OCI-LY1 (cell line): ENCODE data around the gene LBX1.

ENCODE experiments used
- H2AFZ ChIP-seq: fragments of 200-600 bp; sonication (generic), shearing (Covaris generic); 2 replicates; pipeline ENCODE4 v1.6.0; 2014; ENCODE audit warnings: antibody characterized with exemption, mild to moderate bottlenecking, low read length
- H3F3A ChIP-seq: fragments of 200-600 bp; sonication (generic), shearing (Covaris generic); 2 replicates; pipeline ENCODE4 v1.6.0; 2014; ENCODE audit warnings: mild to moderate bottlenecking, antibody characterized with exemption, low read length, moderate library complexity; ENCODE audit not compliant: insufficient read depth
- H3K27ac ChIP-seq: fragments of 200-600 bp; sonication (generic); 2 replicates; pipeline ENCODE4 v1.5.1; 2014; ENCODE audit warnings: low read length, mixed run types, mild to moderate bottlenecking, low read depth; ENCODE audit not compliant: poor library complexity, severe bottlenecking
- H3K27me3 ChIP-seq: fragments of 200-600 bp; sonication (generic); 2 replicates; pipeline ENCODE4 v1.6.0; 2014; ENCODE audit warnings: antibody characterized with exemption, mild to moderate bottlenecking, low read length, moderate library complexity; ENCODE audit not compliant: insufficient read depth
- H3K36me3 ChIP-seq: fragments of 200-600 bp; sonication (generic); 2 replicates; pipeline ENCODE4 v1.6.1; 2014; ENCODE audit warnings: mild to moderate bottlenecking, antibody characterized with exemption, low read length, moderate library complexity, mixed read lengths; ENCODE audit not compliant: insufficient read depth
- H3K4me1 ChIP-seq: fragments of 200-600 bp; sonication (generic); 2 replicates; pipeline ENCODE4 v1.5.1; 2014; ENCODE audit warnings: mild to moderate bottlenecking, low read length, moderate library complexity; ENCODE audit not compliant: insufficient read depth, severe bottlenecking
- H3K4me2 ChIP-seq: fragments of 200-600 bp; sonication (generic), shearing (Covaris generic); 2 replicates; pipeline ENCODE4 v1.6.1; 2014; ENCODE audit warnings: low read length
- H3K4me3 ChIP-seq: fragments of 200-600 bp; sonication (generic); 2 replicates; pipeline ENCODE4 v1.5.1; 2014; ENCODE audit warnings: low read length, low read depth, mild to moderate bottlenecking, mixed read lengths; ENCODE audit not compliant: poor library complexity, severe bottlenecking
- H3K79me2 ChIP-seq: fragments of 200-600 bp; shearing (Covaris generic); 2 replicates; pipeline ENCODE4 v1.6.1; 2016; ENCODE audit warnings: mixed run types, low read length, mixed read lengths; ENCODE audit not compliant: insufficient read depth
- H3K9ac ChIP-seq: fragments of 200-600 bp; sonication (generic), shearing (Covaris generic); 2 replicates; pipeline ENCODE4 v1.6.1; 2014; ENCODE audit warnings: mild to moderate bottlenecking, low read length, mixed read lengths
- H3K9me2 ChIP-seq: fragments of 200-600 bp; sonication (generic), shearing (Covaris generic); 2 replicates; pipeline ENCODE4 v1.6.1; 2014; ENCODE audit warnings: low read depth, mild to moderate bottlenecking, low read length, mixed read lengths
- H3K9me3 ChIP-seq: fragments of 200-600 bp; shearing (Covaris generic); 2 replicates; pipeline ENCODE4 v1.6.1; 2014; ENCODE audit warnings: low read length, mixed read lengths
- H4K20me1 ChIP-seq: fragments of 200-600 bp; sonication (generic), shearing (Covaris generic); 2 replicates; pipeline ENCODE4 v1.6.0; 2016; ENCODE audit warnings: mild to moderate bottlenecking, low read length; ENCODE audit not compliant: insufficient read depth
- CTCF ChIP-seq: fragments of 200-600 bp; sonication (generic), shearing (Covaris generic); IDR thresholded peaks from 2 replicates; pipeline ENCODE4 v1.5.1; 2017; ENCODE audit warnings: mild to moderate bottlenecking, antibody characterized with exemption, low read length, moderate library complexity, mixed read lengths
- EZH2 ChIP-seq: fragments of 200-600 bp; sonication (generic), shearing (Covaris generic); IDR thresholded peaks from 2 replicates; pipeline ENCODE4 v1.8.0; 2017; ENCODE audit warnings: borderline replicate concordance, mixed run types, mild to moderate bottlenecking, antibody characterized with exemption, low read length, moderate library complexity, mixed read lengths

Gene LBX1

DNA sequence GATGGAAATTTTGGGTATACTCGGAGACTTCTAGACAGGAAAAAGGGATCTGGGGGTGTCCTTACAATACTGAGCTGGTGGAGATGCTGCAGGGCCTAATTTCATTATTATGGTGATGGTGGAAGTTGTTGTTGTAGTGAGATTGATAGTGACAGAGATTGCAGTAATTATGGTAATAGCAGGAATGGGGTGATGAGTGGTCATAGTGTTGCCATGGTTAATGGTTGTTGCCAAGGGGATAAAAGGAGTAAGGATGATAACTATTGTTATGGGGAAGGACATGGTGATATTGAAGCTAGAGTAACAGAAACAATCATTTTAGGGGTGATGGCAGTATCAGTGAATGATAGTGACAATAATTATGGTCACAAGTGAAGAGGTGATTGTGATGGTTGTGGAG lies 27.1 kb upstream of the LBX1 start:
- no peaks in the 10 kb centered on the region for H3K4me1 ChIP-seq
- H3K79me2 ChIP-seq, result no peaks in the 10 kb centered on the region
- H3K27me3 ChIP-seq, result no peaks in the 10 kb centered on the region
- no peak overlapping the region for H3K4me3 ChIP-seq
- no peaks in the 10 kb centered on the region for H3K9me2 ChIP-seq
- H3F3A ChIP-seq, result no peaks in the 10 kb centered on the region
- no peaks in the 10 kb centered on the region for H3K9me3 ChIP-seq
- no peak overlapping the region for H3K4me2 ChIP-seq
- H3K9ac ChIP-seq, result no peak overlapping the region
- no peak overlapping the region for H3K27ac ChIP-seq
- no peaks in the 10 kb centered on the region for H3K36me3 ChIP-seq
- TF ChIP-seq CTCF (no peak), EZH2 (no peak)
- no peaks in the 10 kb centered on the region for H4K20me1 ChIP-seq
- no peak overlapping the region for H2AFZ ChIP-seq

- no peak overlapping the region for H3K4me2 ChIP-seq
- no peak overlapping the region for H2AFZ ChIP-seq
- H3K9me3 ChIP-seq, result no peaks in the 10 kb centered on the region
- H3K27me3 ChIP-seq, result no peaks in the 10 kb centered on the region
- no peak overlapping the region for H3K4me3 ChIP-seq
- no peaks in the 10 kb centered on the region for H4K20me1 ChIP-seq
- no peaks in the 10 kb centered on the region for H3F3A ChIP-seq
- H3K36me3 ChIP-seq, result no peaks in the 10 kb centered on the region
- TF ChIP-seq EZH2 (no peak), CTCF (no peak)
- H3K79me2 ChIP-seq, result no peaks in the 10 kb centered on the region
- no peaks in the 10 kb centered on the region for H3K4me1 ChIP-seq
- H3K9me2 ChIP-seq, result no peaks in the 10 kb centered on the region
- H3K27ac ChIP-seq, result no peak overlapping the region
- no peak overlapping the region for H3K9ac ChIP-seq
Measured at GRCh38 chr10:101250136-101250535, 20.9 kb upstream of the LBX1 start.

- TF ChIP-seq CTCF (no peak), EZH2 (no peak)
Measured at GRCh38 chr10:101249171-101249581, 19.9 kb upstream of the LBX1 start.

More at GRCh38 chr10:101249171-101249581, 19.9 kb upstream of the LBX1 start:
- no peak overlapping the region for H3K9ac ChIP-seq
- H3K4me2 ChIP-seq, result no peak overlapping the region
- no peaks in the 10 kb centered on the region for H3K36me3 ChIP-seq
- H3K4me1 ChIP-seq, result no peaks in the 10 kb centered on the region
- H2AFZ ChIP-seq, result no peak overlapping the region
- H3F3A ChIP-seq, result no peaks in the 10 kb centered on the region
- H3K27me3 ChIP-seq, result no peaks in the 10 kb centered on the region
- no peak overlapping the region for H3K4me3 ChIP-seq
- no peak overlapping the region for H3K27ac ChIP-seq
- H3K79me2 ChIP-seq, result no peaks in the 10 kb centered on the region
- H4K20me1 ChIP-seq, result no peaks in the 10 kb centered on the region
- H3K9me2 ChIP-seq, result no peaks in the 10 kb centered on the region
- H3K9me3 ChIP-seq, result no peaks in the 10 kb centered on the region
